K562 (cell line): ENCODE results near the gene GEMIN8. TPM values are rescaled to one million over a fixed set of nuclear protein-coding genes. Genes with fewer than 3 reads are reported as not detected.

Experiments
- ATAC-seq: fragments of 200-7000 bp; cut with Tn5 transposase; 3 replicates; pipeline ENCODE4 v1.9.1; 2020; ENCODE audit warnings: moderate library complexity
- BruUV-seq: library from RNA; stranded (reverse); fragments of 400-500 nt; replicated peaks from 2 replicates; lab custom pipeline; 2021; lab: Mats Ljungman, UMichigan
- CTCF ChIA-PET: fragments of 300-600 bp; formaldehyde crosslinking; extraction: SDS; loops from one replicate; lab custom pipeline; 2021; ENCODE audit warnings: low intra/inter-chr PET ratio; lab: Yijun Ruan, JAX
- POLR2A ChIA-PET: fragments of 300-600, 350-650 bp; sonication (Branson Sonifier 250); formaldehyde crosslinking; extraction: SDS; loops from one replicate; lab custom pipeline; 2021; ENCODE audit warnings: antibody characterized with exemption, inconsistent platforms; lab: Yijun Ruan, JAX
- DNase-seq, 4 experiments: peaks; one replicate each; pipeline versions ENCODE4 v3.0.0 to v3.0.0-alpha.2; 2011 to 2018; ENCODE audit warnings: low spot score in 3 of 4, mixed read lengths in 3 of 4; ENCODE audit errors: extremely low read depth in 1 of 4
- FAIRE-seq: peaks from 2 replicates; lab custom pipeline; 2011; peaks lifted over from hg19 to GRCh38; lab: Jason Lieb, UNC
- H2AFZ ChIP-seq: 2 replicates; pipeline ENCODE4 v1.6.0; 2011; ENCODE audit warnings: low read depth, low read length, control low read depth, inconsistent platforms
- H3K27ac ChIP-seq: fragments of 200-600 bp; 3 replicates; pipeline ENCODE4 v1.8.0; 2011; ENCODE audit warnings: low read depth, mild to moderate bottlenecking, control low read depth, inconsistent platforms, low read length, moderate library complexity, mixed read lengths; ENCODE audit errors: extremely low read depth
- H3K27me3 ChIP-seq, 2 experiments: fragments of 300-600 bp in 1 of 2; 2 replicates in 1 of 2; 3 replicates in 1 of 2; pipeline versions ENCODE4 v1.6.0 to v1.8.0; 2011; ENCODE audit warnings: inconsistent platforms in 2 of 2, low read length in 2 of 2, mild to moderate bottlenecking in 1 of 2, mixed read lengths in 1 of 2, moderate library complexity in 1 of 2; ENCODE audit not compliant: control insufficient read depth in 2 of 2, insufficient read depth in 2 of 2
- H3K36me3 ChIP-seq: fragments of 300-600 bp; 3 replicates; pipeline ENCODE4 v1.8.0; 2011; ENCODE audit warnings: mild to moderate bottlenecking, low read length, inconsistent platforms; ENCODE audit not compliant: control insufficient read depth, insufficient read depth
- H3K4me1 ChIP-seq, 2 experiments: fragments of 200-600 bp in 1 of 2; replicated peaks in 1 of 2; 2 replicates in 1 of 2; 3 replicates in 1 of 2; pipeline versions ENCODE4 v1.5.1 to v1.8.0; 2011; ENCODE audit warnings: inconsistent platforms in 2 of 2, low read length in 2 of 2, mild to moderate bottlenecking in 1 of 2, mixed read lengths in 1 of 2, moderate library complexity in 1 of 2; ENCODE audit not compliant: control insufficient read depth in 2 of 2, insufficient read depth in 2 of 2
- H3K4me2 ChIP-seq: 2 replicates; pipeline ENCODE4 v1.6.1; 2011; ENCODE audit warnings: low read length, control low read depth, inconsistent platforms, mixed read lengths; ENCODE audit not compliant: insufficient read depth
- H3K4me3 ChIP-seq: fragments of 200-600 bp; sonication (generic), shearing (Covaris generic); 2 replicates; pipeline ENCODE4 v1.5.1; 2016; ENCODE audit warnings: control low read depth, inconsistent platforms
- H3K79me2 ChIP-seq: fragments of 200-600 bp; 3 replicates; pipeline ENCODE4 v1.8.0; 2011; ENCODE audit warnings: low read length, inconsistent platforms; ENCODE audit not compliant: control insufficient read depth, insufficient read depth
- H3K9ac ChIP-seq, 2 experiments: 2 replicates each; pipeline versions ENCODE4 v1.6.0 to v1.6.1; 2011; ENCODE audit warnings: low read depth in 2 of 2, low read length in 2 of 2, control low read depth in 1 of 2, inconsistent platforms in 1 of 2, mild to moderate bottlenecking in 1 of 2, mixed read lengths in 1 of 2; ENCODE audit not compliant: insufficient read depth in 1 of 2
- H3K9me1 ChIP-seq: one replicate; pipeline ENCODE4 v1.6.0; 2011; ENCODE audit warnings: inconsistent platforms, mild to moderate bottlenecking, low read length, moderate library complexity; ENCODE audit not compliant: control insufficient read depth, insufficient read depth
- H3K9me3 ChIP-seq: replicated peaks from 2 replicates; pipeline ENCODE4 v1.5.1; 2011; ENCODE audit warnings: low read depth, low read length, inconsistent platforms; ENCODE audit not compliant: control insufficient read depth, insufficient read depth
- H4K20me1 ChIP-seq: replicated peaks from 2 replicates; pipeline ENCODE4 v1.6.1; 2011; ENCODE audit warnings: low read length, inconsistent platforms, mixed read lengths; ENCODE audit not compliant: control insufficient read depth, insufficient read depth
- CAMTA2 ChIP-seq: fragments of 250-450 bp; sonication (Bioruptor Pico); conservative IDR thresholded peaks from 2 replicates; pipeline ENCODE4 v1.5.1; 2022
- ETS2 ChIP-seq: IDR thresholded peaks from 2 replicates; pipeline ENCODE4 v1.6.1; 2016; ENCODE audit warnings: borderline replicate concordance, missing genetic modification characterization, mild to moderate bottlenecking, moderate library complexity, missing compliant biosample characterization; ENCODE audit not compliant: poor library complexity, severe bottlenecking
- MAFF ChIP-seq: IDR thresholded peaks from 2 replicates; pipeline ENCODE4 v1.6.1; 2012; ENCODE audit warnings: low read length, improper control_type of control experiment
- MCM2 ChIP-seq: fragments of 450-650 bp; IDR thresholded peaks from 2 replicates; pipeline ENCODE4 v1.6.1; 2017; ENCODE audit warnings: low read depth, mild to moderate bottlenecking
- MYNN ChIP-seq, 2 experiments: sonication (generic); formaldehyde crosslinking in 1 of 2; IDR thresholded peaks; 2 replicates each; pipeline versions ENCODE4 v1.5.0 to v1.6.1; 2016 to 2020; ENCODE audit warnings: antibody characterized with exemption in 1 of 2, missing genetic modification reagents in 1 of 2
- SAFB2 ChIP-seq: fragments of 200-400 bp; formaldehyde crosslinking; IDR thresholded peaks from 2 replicates; pipeline ENCODE4 v1.6.1; 2018; ENCODE audit warnings: borderline replicate concordance, low read length, low read depth, moderate library complexity; ENCODE audit not compliant: severe bottlenecking
- SIN3A ChIP-seq, 2 experiments: fragments of 150-350 bp in 1 of 2; IDR thresholded peaks; 2 replicates each; pipeline ENCODE4 v1.6.1; 2011 to 2016; ENCODE audit warnings: borderline replicate concordance in 2 of 2, low read depth in 2 of 2, low read length in 2 of 2, mild to moderate bottlenecking in 2 of 2, moderate library complexity in 2 of 2; ENCODE audit not compliant: control insufficient read depth in 1 of 2
- TAF1 ChIP-seq: IDR thresholded peaks from 2 replicates; pipeline ENCODE4 v1.6.1; 2011; ENCODE audit warnings: mild to moderate bottlenecking, low read length, moderate library complexity; ENCODE audit not compliant: insufficient read depth, control insufficient read depth, severe bottlenecking; ENCODE audit errors: extremely low read depth
- WGBS: fragments of 100-300 bp; shearing (Covaris generic); methylation state at CpG from one replicate; pipeline ENCODE4 v1.1.6; 2016; ENCODE audit warnings: low coverage, mixed read lengths; ENCODE audit not compliant: insufficient coverage; ENCODE audit errors: missing lambda C conversion rate; 5-methylcytosine and 5-hydroxymethylcytosine counted together
- in situ Hi-C: fragments of 300-500 bp; cut with MboI; formaldehyde crosslinking; loops from 4 replicates; pipeline ENCODE4 v1.15.0; 2018; ENCODE audit warnings: inconsistent platforms, mixed read lengths
- intact Hi-C: fragments of 100-400 bp; cut with micrococcal nuclease; formaldehyde crosslinking; loops from 2 replicates; pipeline ENCODE4 v1.14.2; 2022
- polyA plus RNA-seq, 8 experiments: library from polyadenylated mRNA; depleted of rRNA in 4 of 8; stranded (reverse) in 5 of 8; unstranded in 3 of 8; fragments of >200 nt; fragmentation: Nextera tagmentation in 2 of 8; fragmentation: Illumina TruSeq in 1 of 8; extraction: Ambion mirVana in 2 of 8; extraction: Trizol in 1 of 8; gene quantifications; 2 replicates each; pipeline versions ENCODE4 v1.2.1 to v1.2.3, GENCODE V29; 2011 to 2014; ENCODE audit warnings: inconsistent platforms in 1 of 8, missing spikeins in 1 of 8
- total RNA-seq, 7 experiments: library from RNA; depleted of rRNA in 6 of 7; stranded (reverse); fragments of >200 nt in 6 of 7; fragmentation: Illumina TruSeq in 2 of 7; extraction: Trizol in 2 of 7; gene quantifications; 2 replicates each; pipeline versions ENCODE4 v1.2.1 to v1.2.3, GENCODE V29; 2011 to 2021; ENCODE audit warnings: low replicate concordance in 1 of 7
- TF ChIP-seq, protein P1 (sequence below), 2 experiments: IDR thresholded peaks; 2 replicates each; pipeline ENCODE4 v1.6.1; 2011; ENCODE audit warnings: borderline replicate concordance in 1 of 2, control low read depth in 1 of 2, low read depth in 1 of 2, low read length in 1 of 2, mild to moderate bottlenecking in 1 of 2, mixed read lengths in 1 of 2, moderate library complexity in 1 of 2; ENCODE audit not compliant: insufficient read depth in 1 of 2, insufficient read length in 1 of 2, poor library complexity in 1 of 2, severe bottlenecking in 1 of 2; ENCODE audit errors: extremely low read depth in 1 of 2
- TF ChIP-seq, protein P2 (sequence below): sonication (generic); formaldehyde crosslinking; IDR thresholded peaks from 2 replicates; pipeline ENCODE4 v1.8.0; 2022; ENCODE audit warnings: mild to moderate bottlenecking, missing genetic modification reagents

Gene GEMIN8
- total and polyA plus RNA-seq, 9 of the 15 experiments (the other 6 are each of a cell fraction or from before 2014, with no cell fraction given), result 10.9 to 29.1 (median 16.9) TPM

DNA sequence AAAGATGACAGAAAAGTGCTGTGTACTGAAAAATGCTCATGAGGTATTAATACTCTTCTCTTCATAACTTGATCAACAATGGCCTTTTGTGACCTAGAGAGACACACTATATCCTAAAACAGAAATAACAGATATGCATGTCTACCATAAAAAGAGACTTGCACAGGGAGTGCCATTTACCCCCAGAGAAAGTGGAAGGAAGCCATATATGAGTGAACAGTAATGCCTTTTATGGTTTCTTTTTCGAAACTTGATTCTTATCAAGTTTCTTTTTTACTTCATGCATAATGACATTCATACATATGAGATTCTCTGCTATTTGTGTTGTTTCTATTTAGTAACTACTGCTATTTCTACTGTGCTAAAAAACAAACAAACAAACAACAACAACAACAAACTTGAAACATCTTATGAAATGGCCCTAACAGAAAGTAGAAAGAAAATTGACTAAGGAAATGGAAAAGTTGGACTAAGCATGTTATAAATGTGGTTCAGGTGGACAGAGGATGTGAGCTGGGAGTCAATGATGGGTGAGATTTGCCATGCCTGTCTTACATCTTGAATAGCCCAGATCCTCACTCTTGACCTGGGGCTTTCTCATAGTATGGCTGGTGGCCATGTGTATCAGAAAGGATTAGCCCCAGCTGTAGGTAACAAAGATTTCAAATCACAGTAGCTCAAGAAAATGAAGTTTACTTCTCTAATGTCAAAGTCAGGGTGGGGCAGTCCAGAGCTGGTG lies 43.8 kb downstream of the GEMIN8 start:
- DNase-seq, result no peak
- H3K9me3 ChIP-seq, result no peaks in the 10 kb centered on the region
- in situ Hi-C loops (no loop called here), intact Hi-C loops (no loop called here)
- ChIA-PET POLR2A (interaction anchor here (0.8 kb wide), 1 partner anchor 70 kb away, joined by 3 read pairs; no protein-coding TSS in a partner anchor), CTCF (no interaction called here)
- no peaks in the 10 kb centered on the region for H4K20me1 ChIP-seq
- 0% methylated on average over 1 of the region's 1 CpG for WGBS
- no peaks in the 10 kb centered on the region for H3K4me1 ChIP-seq
- H3K36me3 ChIP-seq, result no peaks in the 10 kb centered on the region
- TF ChIP-seq MAFF (no peak), SIN3A (IDR thresholded peaks at IDR 0.05; ENCODE audit: borderline replicate concordance in 2 of 2, control insufficient read depth in 1 of 2, low read depth in 2 of 2, low read length in 2 of 2) (no peak), MYNN (IDR thresholded peaks at IDR 0.05) (no peak), MYNN (CRISPR knock-in tag; IDR thresholded peaks at IDR 0.05) (no peak), TAF1 (no peak), CAMTA2 (CRISPR knock-in tag) (no peak), ETS2 (no peak), SAFB2 (no peak), MCM2 (no peak)
- TF ChIP-seq, protein P1, sequence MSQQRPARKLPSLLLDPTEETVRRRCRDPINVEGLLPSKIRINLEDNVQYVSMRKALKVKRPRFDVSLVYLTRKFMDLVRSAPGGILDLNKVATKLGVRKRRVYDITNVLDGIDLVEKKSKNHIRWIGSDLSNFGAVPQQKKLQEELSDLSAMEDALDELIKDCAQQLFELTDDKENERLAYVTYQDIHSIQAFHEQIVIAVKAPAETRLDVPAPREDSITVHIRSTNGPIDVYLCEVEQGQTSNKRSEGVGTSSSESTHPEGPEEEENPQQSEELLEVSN (IDR thresholded peaks at IDR 0.05; ENCODE audit: borderline replicate concordance in 1 of 2, extremely low read depth in 1 of 2, insufficient read depth in 1 of 2, insufficient read length in 1 of 2, low read depth in 1 of 2, low read length in 1 of 2, poor library complexity in 1 of 2, severe bottlenecking in 1 of 2), result no peak
- TF ChIP-seq, protein P2, sequence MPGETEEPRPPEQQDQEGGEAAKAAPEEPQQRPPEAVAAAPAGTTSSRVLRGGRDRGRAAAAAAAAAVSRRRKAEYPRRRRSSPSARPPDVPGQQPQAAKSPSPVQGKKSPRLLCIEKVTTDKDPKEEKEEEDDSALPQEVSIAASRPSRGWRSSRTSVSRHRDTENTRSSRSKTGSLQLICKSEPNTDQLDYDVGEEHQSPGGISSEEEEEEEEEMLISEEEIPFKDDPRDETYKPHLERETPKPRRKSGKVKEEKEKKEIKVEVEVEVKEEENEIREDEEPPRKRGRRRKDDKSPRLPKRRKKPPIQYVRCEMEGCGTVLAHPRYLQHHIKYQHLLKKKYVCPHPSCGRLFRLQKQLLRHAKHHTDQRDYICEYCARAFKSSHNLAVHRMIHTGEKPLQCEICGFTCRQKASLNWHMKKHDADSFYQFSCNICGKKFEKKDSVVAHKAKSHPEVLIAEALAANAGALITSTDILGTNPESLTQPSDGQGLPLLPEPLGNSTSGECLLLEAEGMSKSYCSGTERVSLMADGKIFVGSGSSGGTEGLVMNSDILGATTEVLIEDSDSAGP (CRISPR knock-in tag), result no peak
- H3K79me2 ChIP-seq, result no peaks in the 10 kb centered on the region
- no peak overlapping the region for H3K9ac ChIP-seq
- no peak overlapping the region for H2AFZ ChIP-seq
- no peak for FAIRE-seq
- no peak for ATAC-seq
- H3K9me1 ChIP-seq, result no peaks in the 10 kb centered on the region
- no peak overlapping the region for H3K27ac ChIP-seq
- H3K27me3 ChIP-seq, result no peaks in the 10 kb centered on the region
- no TSS peak for BruUV-seq
- no peak overlapping the region for H3K4me2 ChIP-seq
- H3K4me3 ChIP-seq, result no peak overlapping the region
